Trophoblast cell (in vitro differentiated cells and primary cell): ENCODE data around the gene CLMN.

Source experiments
- DNase-seq, 2 donors: peaks; one replicate each; pipeline ENCODE4 v3.0.0-alpha.2; 2016
- H2AFZ ChIP-seq: 2 replicates; pipeline ENCODE4 v1.6.1; 2013; ENCODE audit warnings: low read length, moderate library complexity, mild to moderate bottlenecking; ENCODE audit not compliant: insufficient read depth, poor library complexity
- H2AK5ac ChIP-seq: 2 replicates; pipeline ENCODE4 v1.6.1; 2013; ENCODE audit warnings: mild to moderate bottlenecking, low read length
- H2BK120ac ChIP-seq: 2 replicates; pipeline ENCODE4 v1.6.1; 2013; ENCODE audit warnings: low read length, mild to moderate bottlenecking, moderate library complexity; ENCODE audit not compliant: insufficient read depth, poor library complexity
- H2BK12ac ChIP-seq: 2 replicates; pipeline ENCODE4 v1.6.1; 2013; ENCODE audit warnings: mild to moderate bottlenecking, low read length, moderate library complexity
- H2BK5ac ChIP-seq: 2 replicates; pipeline ENCODE4 v1.6.1; 2013; ENCODE audit warnings: low read length, low read depth, moderate library complexity, mild to moderate bottlenecking; ENCODE audit not compliant: poor library complexity
- H3K14ac ChIP-seq: 2 replicates; pipeline ENCODE4 v1.6.1; 2013; ENCODE audit warnings: mild to moderate bottlenecking, low read length
- H3K18ac ChIP-seq: 2 replicates; pipeline ENCODE4 v1.6.1; 2013; ENCODE audit warnings: mild to moderate bottlenecking, low read length
- H3K23ac ChIP-seq: 2 replicates; pipeline ENCODE4 v1.6.1; 2013; ENCODE audit warnings: low read length
- H3K27ac ChIP-seq: 2 replicates; pipeline ENCODE4 v1.5.1; 2013; ENCODE audit warnings: low read depth, mild to moderate bottlenecking, inconsistent platforms, low read length, moderate library complexity
- H3K27me3 ChIP-seq: 2 replicates; pipeline ENCODE4 v1.6.1; 2013; ENCODE audit warnings: inconsistent platforms, mild to moderate bottlenecking, low read length, moderate library complexity; ENCODE audit not compliant: insufficient read depth
- H3K36me3 ChIP-seq, 2 experiments: 1 replicate in 1 of 2; 2 replicates in 1 of 2; pipeline ENCODE4 v1.6.1; 2013; ENCODE audit warnings: low read length in 2 of 2, mild to moderate bottlenecking in 2 of 2, moderate library complexity in 1 of 2; ENCODE audit not compliant: insufficient read depth in 2 of 2, control insufficient read depth in 1 of 2
- H3K4ac ChIP-seq: 2 replicates; pipeline ENCODE4 v1.6.1; 2013; ENCODE audit warnings: low read depth, mild to moderate bottlenecking, low read length, moderate library complexity
- H3K4me1 ChIP-seq, 2 experiments: 1 replicate in 1 of 2; 2 replicates in 1 of 2; pipeline ENCODE4 v1.6.1; 2013; ENCODE audit warnings: low read length in 2 of 2, mild to moderate bottlenecking in 2 of 2, moderate library complexity in 1 of 2; ENCODE audit not compliant: insufficient read depth in 2 of 2, control insufficient read depth in 1 of 2
- H3K4me2 ChIP-seq: 2 replicates; pipeline ENCODE4 v1.6.1; 2013; ENCODE audit warnings: inconsistent platforms, mild to moderate bottlenecking, low read length, moderate library complexity
- H3K4me3 ChIP-seq: 2 replicates; pipeline ENCODE4 v1.5.1; 2013; ENCODE audit warnings: mild to moderate bottlenecking, low read depth, low read length, inconsistent platforms
- H3K79me1 ChIP-seq: one replicate; pipeline ENCODE4 v1.6.1; 2013; ENCODE audit warnings: low read length
- H3K79me2 ChIP-seq: 2 replicates; pipeline ENCODE4 v1.6.1; 2013; ENCODE audit warnings: low read length, mild to moderate bottlenecking; ENCODE audit not compliant: control insufficient read depth, insufficient read depth, poor library complexity
- H3K9ac ChIP-seq: 2 replicates; pipeline ENCODE4 v1.6.1; 2013; ENCODE audit warnings: mild to moderate bottlenecking, low read length
- H3K9me3 ChIP-seq: 2 replicates; pipeline ENCODE4 v1.6.1; 2013; ENCODE audit warnings: low read depth, mild to moderate bottlenecking, control low read depth, inconsistent platforms, low read length; ENCODE audit not compliant: insufficient read depth
- H4K12ac ChIP-seq: 2 replicates; pipeline ENCODE4 v1.6.1; 2013; ENCODE audit warnings: low read depth, mild to moderate bottlenecking, low read length, moderate library complexity
- H4K8ac ChIP-seq: 2 replicates; pipeline ENCODE4 v1.6.1; 2013; ENCODE audit warnings: low read depth, mild to moderate bottlenecking, low read length, moderate library complexity
- H4K91ac ChIP-seq: one replicate; pipeline ENCODE4 v1.6.1; 2013; ENCODE audit warnings: low read depth, mild to moderate bottlenecking, low read length, moderate library complexity
- WGBS: extraction: QIAGEN DNeasy Blood & Tissue Kit; methylation state at CpG from one replicate; pipeline ENCODE4 v1.1.7; 2013; ENCODE audit warnings: missing lambda C conversion rate; ENCODE audit not compliant: insufficient read length, insufficient coverage; ENCODE audit errors: extremely low coverage; 5-methylcytosine and 5-hydroxymethylcytosine counted together

The CLMN gene

DNA sequence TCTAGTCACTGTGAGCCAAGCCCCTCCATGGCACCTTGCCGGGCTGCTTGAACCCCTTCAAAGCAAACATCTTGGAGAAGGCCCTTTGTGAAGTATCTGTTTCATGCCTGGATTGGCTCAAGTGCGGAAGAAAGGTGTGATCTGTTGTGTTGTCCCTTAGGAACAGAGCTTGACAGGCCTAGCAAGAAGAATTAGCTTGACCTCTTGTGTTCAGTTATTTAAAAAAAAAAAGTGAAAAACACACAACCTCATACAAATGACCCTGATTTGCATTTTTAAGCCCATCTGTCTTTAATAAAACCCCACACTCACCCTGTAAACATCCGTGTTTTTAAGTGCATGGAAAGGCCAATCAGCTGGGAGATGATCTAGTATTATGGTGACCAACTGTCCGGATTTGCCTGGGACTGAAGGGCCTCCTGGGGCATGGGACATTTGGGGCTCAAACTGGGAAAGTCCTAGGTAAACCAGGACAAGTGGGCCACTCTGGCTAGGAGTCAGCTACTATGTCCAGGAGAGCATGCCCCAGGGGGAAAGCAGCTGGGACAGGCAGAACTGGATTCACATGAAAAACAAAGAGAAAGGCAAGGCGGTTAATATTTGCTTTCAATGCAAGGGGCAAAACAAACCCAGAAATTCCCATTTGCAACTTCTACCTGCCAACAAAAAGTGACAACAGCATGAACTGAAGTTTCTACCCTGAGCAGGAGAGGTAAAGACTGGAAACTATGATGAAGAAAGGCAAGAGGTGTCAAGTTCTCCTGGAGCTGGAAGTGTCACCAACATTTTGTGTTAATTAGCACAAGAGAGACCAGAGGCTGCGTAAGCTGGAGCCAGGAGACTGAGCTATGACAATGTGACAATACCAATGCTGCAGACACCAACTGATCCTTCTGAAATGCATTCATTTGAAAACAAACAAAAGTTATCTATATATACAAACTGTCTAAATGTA lies 78.6 kb downstream of the CLMN start:
- H3K23ac ChIP-seq = no peak overlapping the region

GRCh38 chr14:95238487-95239298 lies 81.0 kb downstream of the CLMN start:
- H3K9ac ChIP-seq = no peak overlapping the region

More for the DNA sequence above, 78.6 kb downstream of the CLMN start:
- Histone ChIP-seq H2AK5ac (no peak overlapping the region), H2BK120ac (no peak overlapping the region), H3K9me3 (no peaks in the 10 kb centered on the region), H3K18ac (no peak overlapping the region), H3K4ac (no peak overlapping the region), H3K79me2 (no peaks in the 10 kb centered on the region), H4K12ac (no peak overlapping the region), H4K91ac (no peak overlapping the region), H3K79me1 (no peaks in the 10 kb centered on the region), H2BK12ac (no peak overlapping the region), H3K14ac (no peak overlapping the region), H3K4me2 (no peak overlapping the region), H3K27me3 (no peaks in the 10 kb centered on the region), H2BK5ac (no peak overlapping the region), H2AFZ (no peak overlapping the region), H3K9ac (no peak overlapping the region), H3K27ac (no peak overlapping the region), H3K4me3 (no peak overlapping the region), H3K36me3 (no peaks in the 10 kb centered on the region), H4K8ac (no peak overlapping the region), H3K4me1 (peaks cover 9 to 15% of the 10 kb centered on the region in 2 experiments)
- DNase-seq = no peak
- WGBS = no CpG with 5 or more reads among the region's 6 CpGs

GRCh38 chr14:95237958-95238340 lies 81.8 kb downstream of the CLMN start:
- Histone ChIP-seq H3K27ac (no peak overlapping the region), H3K4me1 (peaks cover 13 to 32% of the 10 kb centered on the region in 2 experiments), H3K36me3 (peaks cover 0 to 2% of the 10 kb centered on the region in 2 experiments), H2BK12ac (no peak overlapping the region), H3K4me3 (no peak overlapping the region), H4K91ac (no peak overlapping the region), H4K12ac (no peak overlapping the region), H3K9me3 (no peaks in the 10 kb centered on the region), H2AFZ (no peak overlapping the region), H2BK120ac (no peak overlapping the region), H3K4ac (no peak overlapping the region), H3K27me3 (no peaks in the 10 kb centered on the region), H2BK5ac (no peak overlapping the region), H3K18ac (no peak overlapping the region), H3K14ac (no peak overlapping the region), H3K23ac (no peak overlapping the region), H2AK5ac (no peak overlapping the region), H3K9ac (no peak overlapping the region), H3K79me2 (no peaks in the 10 kb centered on the region), H3K4me2 (no peak overlapping the region), H3K79me1 (peaks cover 7% of the 10 kb centered on the region), H4K8ac (no peak overlapping the region)
- WGBS = no CpG with 5 or more reads among the region's 11 CpGs
- no peak for DNase-seq

More at GRCh38 chr14:95238487-95239298, 81.0 kb downstream of the CLMN start:
- DNase-seq = no peak
- Histone ChIP-seq H3K9me3 (no peaks in the 10 kb centered on the region), H3K27me3 (no peaks in the 10 kb centered on the region), H3K36me3 (peaks cover 0 to 2% of the 10 kb centered on the region in 2 experiments), H2BK120ac (no peak overlapping the region), H3K4ac (no peak overlapping the region), H4K8ac (no peak overlapping the region), H4K12ac (no peak overlapping the region), H3K4me2 (no peak overlapping the region), H3K79me1 (peaks cover 7% of the 10 kb centered on the region), H3K79me2 (no peaks in the 10 kb centered on the region), H4K91ac (no peak overlapping the region), H2BK5ac (no peak overlapping the region), H3K27ac (no peak overlapping the region), H2AK5ac (no peak overlapping the region), H3K18ac (no peak overlapping the region), H2BK12ac (no peak overlapping the region), H3K23ac (no peak overlapping the region), H3K4me1 (peaks cover 13 to 32% of the 10 kb centered on the region in 2 experiments), H2AFZ (no peak overlapping the region), H3K4me3 (no peak overlapping the region), H3K14ac (no peak overlapping the region)
- WGBS = no CpG with 5 or more reads among the region's 10 CpGs

- no peak overlapping the region for H3K14ac ChIP-seq
- H2BK5ac ChIP-seq = no peak overlapping the region
Observed at GRCh38 chr14:95237121-95237957, 82.4 kb downstream of the CLMN start.

More at GRCh38 chr14:95237121-95237957, 82.4 kb downstream of the CLMN start:
- WGBS = no CpG with 5 or more reads among the region's 17 CpGs
- Histone ChIP-seq H2AK5ac (no peak overlapping the region), H3K4me2 (no peak overlapping the region), H4K91ac (no peak overlapping the region), H3K27ac (no peak overlapping the region), H3K79me2 (no peaks in the 10 kb centered on the region), H2BK120ac (no peak overlapping the region), H3K4me3 (no peak overlapping the region), H3K4ac (no peak overlapping the region), H3K23ac (no peak overlapping the region), H3K9ac (no peak overlapping the region), H3K9me3 (no peaks in the 10 kb centered on the region), H4K8ac (no peak overlapping the region), H4K12ac (no peak overlapping the region), H3K36me3 (peaks cover 0 to 2% of the 10 kb centered on the region in 2 experiments), H2BK12ac (no peak overlapping the region), H3K4me1 (peaks cover 13 to 32% of the 10 kb centered on the region in 2 experiments), H3K79me1 (peaks cover 7% of the 10 kb centered on the region), H3K27me3 (no peaks in the 10 kb centered on the region), H2AFZ (no peak overlapping the region), H3K18ac (no peak overlapping the region)
- DNase-seq = peak in 1 of 2 donors; percentile 24
